ENCODE data around the gene MOCOS. TPM values are rescaled to one million over a fixed set of nuclear protein-coding genes. Genes with fewer than 3 reads are reported as not detected.

The MOCOS gene
- total RNA-seq, 1 donor from 2014 or later: 0.33 TPM

GRCh38 chr18:36299015-36299414 is 111.7 kb downstream of the MOCOS start:
- Histone ChIP-seq H3K4me1 (peaks cover 69% of the 10 kb centered on the region), H3K27me3 (ENCODE audit: low read depth) (peaks cover 48% of the 10 kb centered on the region), H3K27ac (replicated peaks) (peak overlapping the region; percentile 88), H3K4me3 (peak overlapping the region; percentile 89), H3K36me3 (no peaks in the 10 kb centered on the region), H3K9me3 (replicated peaks) (no peaks in the 10 kb centered on the region)
- no peak for TF ChIP-seq CTCF (IDR thresholded peaks at IDR 0.05; ENCODE audit: borderline replicate concordance)
- DNase-seq: no peak
- intact Hi-C loops (cut with micrococcal nuclease): loop anchor here (5.0 kb wide), 1 partner anchor 273 kb away; no protein-coding TSS in a partner anchor

GRCh38 chr18:36300211-36300610 is 112.9 kb downstream of the MOCOS start:
- H3K36me3 ChIP-seq: no peaks in the 10 kb centered on the region
- peak overlapping the region; percentile 88 for H3K27ac ChIP-seq (replicated peaks)
- intact Hi-C loops (cut with micrococcal nuclease): no loop called here
- H3K4me3 ChIP-seq: peak overlapping the region; percentile 89
- H3K4me1 ChIP-seq: peaks cover 81% of the 10 kb centered on the region
- H3K9me3 ChIP-seq (replicated peaks): no peaks in the 10 kb centered on the region
- no peak for DNase-seq
- no peak for TF ChIP-seq CTCF (IDR thresholded peaks at IDR 0.05; ENCODE audit: borderline replicate concordance)
- peaks cover 48% of the 10 kb centered on the region for H3K27me3 ChIP-seq (ENCODE audit: low read depth)

GRCh38 chr18:36301884-36302283 is 114.6 kb downstream of the MOCOS start:
- Histone ChIP-seq H3K4me1 (peaks cover 91% of the 10 kb centered on the region), H3K9me3 (replicated peaks) (no peaks in the 10 kb centered on the region), H3K4me3 (no peak overlapping the region), H3K36me3 (no peaks in the 10 kb centered on the region), H3K27me3 (ENCODE audit: low read depth) (peaks cover 43% of the 10 kb centered on the region), H3K27ac (replicated peaks) (peak overlapping the region; percentile 88)
- intact Hi-C loops (cut with micrococcal nuclease): no loop called here
- DNase-seq: no peak
- no peak for TF ChIP-seq CTCF (IDR thresholded peaks at IDR 0.05; ENCODE audit: borderline replicate concordance)

GRCh38 chr18:36302676-36303075 is 115.4 kb downstream of the MOCOS start:
- no peak overlapping the region for H3K4me3 ChIP-seq
- H3K9me3 ChIP-seq (replicated peaks): no peaks in the 10 kb centered on the region
- no peak for DNase-seq
- H3K27ac ChIP-seq (replicated peaks): peak overlapping the region; percentile 88
- H3K4me1 ChIP-seq: peaks cover 94% of the 10 kb centered on the region
- peaks cover 39% of the 10 kb centered on the region for H3K27me3 ChIP-seq (ENCODE audit: low read depth)
- no peak for TF ChIP-seq CTCF (IDR thresholded peaks at IDR 0.05; ENCODE audit: borderline replicate concordance)
- H3K36me3 ChIP-seq: no peaks in the 10 kb centered on the region
- intact Hi-C loops (cut with micrococcal nuclease): no loop called here

GRCh38 chr18:36303211-36303844 is 116.0 kb downstream of the MOCOS start:
- intact Hi-C loops (cut with micrococcal nuclease): no loop called here
- H3K4me3 ChIP-seq: no peak overlapping the region
- no peaks in the 10 kb centered on the region for H3K9me3 ChIP-seq (replicated peaks)
- TF ChIP-seq CTCF (IDR thresholded peaks at IDR 0.05; ENCODE audit: borderline replicate concordance): no peak
- DNase-seq: no peak
- H3K27ac ChIP-seq (replicated peaks): peak overlapping the region; percentile 88
- peaks cover 33% of the 10 kb centered on the region for H3K27me3 ChIP-seq (ENCODE audit: low read depth)
- H3K36me3 ChIP-seq: no peaks in the 10 kb centered on the region
- peaks cover 91% of the 10 kb centered on the region for H3K4me1 ChIP-seq

Data from left ventricle myocardium inferior (tissue), 1 donor.